ENCODE results near the gene MRPL19. TPM values are rescaled to one million over a fixed set of nuclear protein-coding genes. Genes with fewer than 3 reads are reported as not detected.
"Not testable (repeated sequence)": the region's sequence is repeated elsewhere in the genome, so short reads cannot be mapped to it uniquely, and the experiment has no call there.

The MRPL19 gene
- total RNA-seq, 2 donors from 2014 or later = 36.0 to 42.4 TPM

DNA sequence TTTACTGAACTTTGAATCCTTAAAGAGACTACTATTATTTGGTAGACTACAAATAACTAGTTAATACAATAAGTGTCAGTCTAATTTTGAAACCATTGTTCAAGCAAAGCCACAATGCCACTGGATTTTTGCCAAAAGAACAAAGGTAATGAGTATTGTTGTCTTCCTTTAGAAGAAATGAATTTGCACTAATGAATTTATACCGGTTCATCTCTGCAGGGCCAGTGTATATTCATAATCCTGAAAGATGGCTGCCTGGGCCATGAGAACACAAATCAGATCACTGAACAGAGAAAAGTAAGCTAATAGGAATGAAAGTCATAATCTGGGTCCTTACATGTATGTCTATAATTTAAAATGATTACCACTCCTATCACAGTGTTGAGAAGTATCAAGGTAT is 33.0 kb downstream of the MRPL19 start:
- ATAC-seq (ENCODE audit: insufficient number of reproducible peaks, low FRiP score, low read depth) = no peak
- Histone ChIP-seq H3K4me1 (ENCODE audit: control insufficient read depth in 1 of 2, low read depth in 2 of 2) (no peaks in the 10 kb centered on the region), H3K9me3 (no peaks in the 10 kb centered on the region), H3K36me3 (no peaks in the 10 kb centered on the region), H3K27ac (no peak overlapping the region), H3K4me3 (no peak overlapping the region), H3K27me3 (replicated peaks; ENCODE audit: insufficient read depth) (no peaks in the 10 kb centered on the region)
- TF ChIP-seq, protein P1, sequence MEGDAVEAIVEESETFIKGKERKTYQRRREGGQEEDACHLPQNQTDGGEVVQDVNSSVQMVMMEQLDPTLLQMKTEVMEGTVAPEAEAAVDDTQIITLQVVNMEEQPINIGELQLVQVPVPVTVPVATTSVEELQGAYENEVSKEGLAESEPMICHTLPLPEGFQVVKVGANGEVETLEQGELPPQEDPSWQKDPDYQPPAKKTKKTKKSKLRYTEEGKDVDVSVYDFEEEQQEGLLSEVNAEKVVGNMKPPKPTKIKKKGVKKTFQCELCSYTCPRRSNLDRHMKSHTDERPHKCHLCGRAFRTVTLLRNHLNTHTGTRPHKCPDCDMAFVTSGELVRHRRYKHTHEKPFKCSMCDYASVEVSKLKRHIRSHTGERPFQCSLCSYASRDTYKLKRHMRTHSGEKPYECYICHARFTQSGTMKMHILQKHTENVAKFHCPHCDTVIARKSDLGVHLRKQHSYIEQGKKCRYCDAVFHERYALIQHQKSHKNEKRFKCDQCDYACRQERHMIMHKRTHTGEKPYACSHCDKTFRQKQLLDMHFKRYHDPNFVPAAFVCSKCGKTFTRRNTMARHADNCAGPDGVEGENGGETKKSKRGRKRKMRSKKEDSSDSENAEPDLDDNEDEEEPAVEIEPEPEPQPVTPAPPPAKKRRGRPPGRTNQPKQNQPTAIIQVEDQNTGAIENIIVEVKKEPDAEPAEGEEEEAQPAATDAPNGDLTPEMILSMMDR (IDR thresholded peaks at IDR 0.05) = no peak
- no peak for DNase-seq (ENCODE audit: low spot score)

DNA sequence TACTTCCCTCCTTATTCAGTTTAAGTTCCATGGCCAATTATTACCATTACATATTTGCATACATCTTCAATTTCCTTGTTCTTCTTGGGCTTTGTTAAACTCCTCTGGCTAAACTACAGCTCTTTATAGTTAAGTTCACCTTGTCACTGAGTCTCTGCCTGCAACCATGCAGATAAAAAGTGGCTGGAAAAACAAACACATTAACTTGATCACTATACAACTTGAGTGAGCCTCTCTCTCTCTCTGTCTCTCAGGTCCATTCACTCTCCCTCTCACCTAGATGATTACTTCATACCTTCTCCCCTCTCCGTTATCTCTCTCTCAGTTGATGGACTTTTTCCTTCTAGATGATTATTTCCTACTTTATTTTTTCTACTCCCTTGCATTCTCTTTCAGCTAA is 33.8 kb downstream of the MRPL19 start:
- no peak overlapping the region for H3K27ac ChIP-seq
- H3K4me3 ChIP-seq = no peak overlapping the region
- DNase-seq (ENCODE audit: low spot score) (no peak), ATAC-seq (ENCODE audit: insufficient number of reproducible peaks, low FRiP score, low read depth) (no peak)
- H3K36me3 ChIP-seq = no peaks in the 10 kb centered on the region
- TF ChIP-seq, protein P1 (IDR thresholded peaks at IDR 0.05) = no peak
- H3K4me1 ChIP-seq (ENCODE audit: control insufficient read depth in 1 of 2, low read depth in 2 of 2) = no peaks in the 10 kb centered on the region
- no peaks in the 10 kb centered on the region for H3K9me3 ChIP-seq
- no peaks in the 10 kb centered on the region for H3K27me3 ChIP-seq (replicated peaks; ENCODE audit: insufficient read depth)

- H3K4me1 ChIP-seq (ENCODE audit: control insufficient read depth in 1 of 2, low read depth in 2 of 2); H3K27ac ChIP-seq; H3K4me3 ChIP-seq; ATAC-seq (ENCODE audit: insufficient number of reproducible peaks, low FRiP score, low read depth); H3K27me3 ChIP-seq (replicated peaks; ENCODE audit: insufficient read depth); H3K9me3 ChIP-seq; DNase-seq (ENCODE audit: low spot score): not testable (repeated sequence)
- peaks cover 11% of the 10 kb centered on the region for H3K36me3 ChIP-seq
Observed at GRCh38 chr2:75683430-75683829, 36.8 kb downstream of the MRPL19 start.

GRCh38 chr2:75688196-75688595 is 41.6 kb downstream of the MRPL19 start:
- no peaks in the 10 kb centered on the region for H3K9me3 ChIP-seq
- peaks cover 26% of the 10 kb centered on the region for H3K36me3 ChIP-seq
- DNase-seq (ENCODE audit: low spot score) = no peak
- ATAC-seq (ENCODE audit: insufficient number of reproducible peaks, low FRiP score, low read depth) = no peak
- no peak overlapping the region for H3K27ac ChIP-seq
- TF ChIP-seq, protein P1 (IDR thresholded peaks at IDR 0.05) = no peak
- no peak overlapping the region for H3K4me3 ChIP-seq
- no peaks in the 10 kb centered on the region for H3K4me1 ChIP-seq (ENCODE audit: control insufficient read depth in 1 of 2, low read depth in 2 of 2)
- H3K27me3 ChIP-seq (replicated peaks; ENCODE audit: insufficient read depth) = no peaks in the 10 kb centered on the region

- DNase-seq (ENCODE audit: low spot score) (no peak), ATAC-seq (ENCODE audit: insufficient number of reproducible peaks, low FRiP score, low read depth) (no peak)
- TF ChIP-seq, protein P1 (IDR thresholded peaks at IDR 0.05) = no peak
- Histone ChIP-seq H3K27me3 (replicated peaks; ENCODE audit: insufficient read depth) (no peaks in the 10 kb centered on the region), H3K9me3 (no peaks in the 10 kb centered on the region), H3K4me3 (no peak overlapping the region), H3K27ac (no peak overlapping the region), H3K4me1 (ENCODE audit: control insufficient read depth in 1 of 2, low read depth in 2 of 2) (no peaks in the 10 kb centered on the region), H3K36me3 (peaks cover 15% of the 10 kb centered on the region)
Observed at GRCh38 chr2:75698918-75699317, 52.3 kb downstream of the MRPL19 start.

DNA sequence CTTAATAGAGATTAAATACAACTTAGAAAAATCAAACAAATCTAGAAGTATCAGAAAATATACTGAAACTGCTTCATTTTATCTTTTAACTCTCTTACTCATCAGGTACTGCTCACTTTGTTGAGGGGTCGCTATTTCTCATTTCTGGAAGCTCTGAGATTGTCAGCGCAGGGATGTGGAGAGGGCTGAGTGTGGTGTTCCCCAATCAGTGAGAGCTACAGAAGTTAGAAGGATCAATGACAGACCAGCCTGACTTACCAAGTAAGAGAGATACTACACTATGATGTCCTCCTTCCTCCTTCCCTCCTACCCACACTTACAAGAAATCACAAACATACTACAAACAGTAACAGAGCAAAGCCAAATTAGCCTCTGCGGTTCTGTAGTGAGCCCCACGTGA is 56.0 kb downstream of the MRPL19 start:
- Histone ChIP-seq H3K4me3 (no peak overlapping the region), H3K36me3 (peaks cover 28% of the 10 kb centered on the region), H3K27me3 (replicated peaks; ENCODE audit: insufficient read depth) (no peaks in the 10 kb centered on the region), H3K9me3 (no peaks in the 10 kb centered on the region), H3K27ac (no peak overlapping the region), H3K4me1 (ENCODE audit: control insufficient read depth in 1 of 2, low read depth in 2 of 2) (no peaks in the 10 kb centered on the region)
- ATAC-seq (ENCODE audit: insufficient number of reproducible peaks, low FRiP score, low read depth) (no peak), DNase-seq (ENCODE audit: low spot score) (no peak)
- TF ChIP-seq, protein P1 (IDR thresholded peaks at IDR 0.05) = no peak

All from thoracic aorta (tissue), 2 donors.